NCI-H524 treated with DMSO at 0.1 percent for 48 hours (cell line): ENCODE data around the gene RBM24.
"Not testable (repeated sequence)": the region's sequence is repeated elsewhere in the genome, so short reads cannot be mapped to it uniquely, and the experiment has no call there.

Source experiments
- DNase-seq: peaks from one replicate; lab custom pipeline; 2025; lab: John Stamatoyannopoulos, UW

Gene RBM24

GRCh38 chr6:17291778-17292177, 10.6 kb downstream of the RBM24 start:
- DNase-seq, result no peak

- DNase-seq, result no peak
Measured at GRCh38 chr6:17292600-17293133, 11.5 kb downstream of the RBM24 start.

GRCh38 chr6:17293395-17293794, 12.2 kb downstream of the RBM24 start:
- DNase-seq, result no peak

- no peak for DNase-seq
Measured at GRCh38 chr6:17297271-17298080, 16.3 kb downstream of the RBM24 start.

GRCh38 chr6:17298257-17298656, 17.1 kb downstream of the RBM24 start:
- no peak for DNase-seq

GRCh38 chr6:17299222-17299621, 18.1 kb downstream of the RBM24 start:
- no peak for DNase-seq

- DNase-seq, result no peak
Measured at GRCh38 chr6:17299750-17300149, 18.6 kb downstream of the RBM24 start.

- DNase-seq, result no peak
Measured at GRCh38 chr6:17300637-17301036, 19.5 kb downstream of the RBM24 start.

- no peak for DNase-seq
Measured at GRCh38 chr6:17303444-17303843, 22.3 kb downstream of the RBM24 start.

- DNase-seq, result peak; percentile 10
Measured at GRCh38 chr6:17305219-17306001, 24.2 kb downstream of the RBM24 start.

- DNase-seq, result peak; percentile 61
Measured at GRCh38 chr6:17311595-17312311, 30.6 kb downstream of the RBM24 start.

- not testable (repeated sequence) for DNase-seq
Measured at GRCh38 chr6:17313238-17313637, 32.1 kb downstream of the RBM24 start.

GRCh38 chr6:17313971-17314370, 32.8 kb downstream of the RBM24 start:
- DNase-seq, result no peak

- DNase-seq, result no peak
Measured at GRCh38 chr6:17315262-17315661, 34.1 kb downstream of the RBM24 start.

GRCh38 chr6:17318435-17319165, 37.4 kb downstream of the RBM24 start:
- DNase-seq, result no peak

GRCh38 chr6:17320266-17320665, 39.1 kb downstream of the RBM24 start:
- not testable (repeated sequence) for DNase-seq

- DNase-seq, result no peak
Measured at GRCh38 chr6:17331238-17331637, 50.1 kb downstream of the RBM24 start.

GRCh38 chr6:17334265-17334664, 53.1 kb downstream of the RBM24 start:
- no peak for DNase-seq

- no peak for DNase-seq
Measured at GRCh38 chr6:17336425-17336824, 55.3 kb downstream of the RBM24 start.

GRCh38 chr6:17339308-17339670, 58.1 kb downstream of the RBM24 start:
- no peak for DNase-seq

- DNase-seq, result no peak
Measured at GRCh38 chr6:17341117-17341805, 60.1 kb downstream of the RBM24 start.
